Neural crest cell (in vitro differentiated cells): ENCODE data around the gene TRIP12. TPM values are rescaled to one million over a fixed set of nuclear protein-coding genes. Genes with fewer than 3 reads are reported as not detected.
A peak's percentile ranks its signal among the peaks of the same experiment; 100 is the strongest.

Experiments used
- DNase-seq: peaks from one replicate; pipeline ENCODE4 v3.0.0; 2021; ENCODE audit warnings: low read depth, mixed read lengths, low spot score
- H3K27ac Mint-ChIP-seq: one replicate; pipeline ENCODE4 v1.8.0; 2021; ENCODE audit warnings: mild to moderate bottlenecking, mixed read lengths; ENCODE audit not compliant: unreplicated experiment
- H3K27me3 Mint-ChIP-seq: 2 replicates; pipeline ENCODE4 v1.8.0; 2021; ENCODE audit warnings: low read depth, mild to moderate bottlenecking, mixed read lengths
- H3K36me3 Mint-ChIP-seq: 2 replicates; pipeline ENCODE4 v1.8.0; 2021; ENCODE audit warnings: low read depth, mild to moderate bottlenecking, mixed read lengths
- H3K4me1 Mint-ChIP-seq: 2 replicates; pipeline ENCODE4 v1.8.0; 2021; ENCODE audit warnings: mixed read lengths
- H3K4me3 Mint-ChIP-seq: one replicate; pipeline ENCODE4 v1.8.0; 2021; ENCODE audit warnings: mild to moderate bottlenecking, mixed read lengths
- H3K9me3 Mint-ChIP-seq: 2 replicates; pipeline ENCODE4 v1.8.0; 2021; ENCODE audit warnings: mixed read lengths
- CTCF ChIP-seq: fragments of 200-600 bp; sonication (generic); conservative IDR thresholded peaks from 2 replicates; pipeline ENCODE4 v1.5.0; 2021; ENCODE audit warnings: antibody characterized with exemption, mild to moderate bottlenecking
- total RNA-seq: library from RNA; stranded (reverse); gene quantifications from 2 replicates; pipeline ENCODE4 v1.2.1, GENCODE V29; 2021

Gene TRIP12
- total RNA-seq, 1 donor from 2014 or later: 222 TPM

GRCh38 chr2:229719926-229720647, 201.7 kb downstream of the TRIP12 start:
- Mint-ChIP-seq H3K27ac (no peak overlapping the region), H3K36me3 (no peaks in the 10 kb centered on the region), H3K4me1 (peaks cover 5% of the 10 kb centered on the region), H3K9me3 (no peaks in the 10 kb centered on the region), H3K4me3 (no peak overlapping the region), H3K27me3 (peaks cover 79% of the 10 kb centered on the region)
- no peak for DNase-seq
- TF ChIP-seq CTCF: no peak

GRCh38 chr2:229718057-229718456, 203.8 kb downstream of the TRIP12 start:
- DNase-seq: no peak
- peaks cover 71% of the 10 kb centered on the region for H3K27me3 Mint-ChIP-seq
- TF ChIP-seq CTCF: no peak
- no peaks in the 10 kb centered on the region for H3K9me3 Mint-ChIP-seq
- H3K36me3 Mint-ChIP-seq: no peaks in the 10 kb centered on the region
- H3K4me3 Mint-ChIP-seq: no peak overlapping the region
- no peak overlapping the region for H3K27ac Mint-ChIP-seq
- peaks cover 8% of the 10 kb centered on the region for H3K4me1 Mint-ChIP-seq

DNA sequence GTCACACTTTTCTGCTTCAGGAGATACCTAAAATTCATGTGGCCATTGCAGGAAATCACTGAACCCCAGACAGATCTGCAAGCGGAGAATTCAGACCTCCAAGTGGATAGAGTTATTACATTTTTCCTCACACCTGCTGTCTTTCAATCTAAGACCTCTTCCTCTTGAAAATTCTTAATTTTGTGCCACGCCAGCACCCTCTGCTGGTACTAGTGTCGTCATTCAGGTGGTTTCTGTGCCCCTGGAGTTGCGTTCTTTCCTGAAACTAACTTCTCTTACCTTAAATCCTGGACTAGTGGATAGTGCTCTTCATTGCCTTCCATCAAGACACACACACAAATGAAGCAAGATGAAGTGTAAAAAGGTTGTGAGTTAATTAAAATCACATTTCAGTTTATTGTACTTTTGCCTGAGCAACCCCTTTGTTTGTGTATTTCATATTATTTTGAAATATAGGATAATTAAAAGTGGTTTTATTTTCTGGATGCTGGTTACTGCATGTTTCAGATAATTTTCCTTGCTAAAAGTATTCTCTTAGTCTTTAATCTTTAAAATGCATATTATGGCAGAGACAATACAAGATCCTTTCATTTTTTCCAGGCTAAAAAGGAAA, 205.8 kb downstream of the TRIP12 start:
- Mint-ChIP-seq H3K4me1 (peaks cover 8% of the 10 kb centered on the region), H3K4me3 (peak overlapping the region; percentile 78), H3K27ac (no peak overlapping the region), H3K27me3 (peaks cover 85% of the 10 kb centered on the region), H3K36me3 (no peaks in the 10 kb centered on the region), H3K9me3 (no peaks in the 10 kb centered on the region)
- peak; percentile 21 for DNase-seq
- TF ChIP-seq CTCF: peak; percentile 69

DNA sequence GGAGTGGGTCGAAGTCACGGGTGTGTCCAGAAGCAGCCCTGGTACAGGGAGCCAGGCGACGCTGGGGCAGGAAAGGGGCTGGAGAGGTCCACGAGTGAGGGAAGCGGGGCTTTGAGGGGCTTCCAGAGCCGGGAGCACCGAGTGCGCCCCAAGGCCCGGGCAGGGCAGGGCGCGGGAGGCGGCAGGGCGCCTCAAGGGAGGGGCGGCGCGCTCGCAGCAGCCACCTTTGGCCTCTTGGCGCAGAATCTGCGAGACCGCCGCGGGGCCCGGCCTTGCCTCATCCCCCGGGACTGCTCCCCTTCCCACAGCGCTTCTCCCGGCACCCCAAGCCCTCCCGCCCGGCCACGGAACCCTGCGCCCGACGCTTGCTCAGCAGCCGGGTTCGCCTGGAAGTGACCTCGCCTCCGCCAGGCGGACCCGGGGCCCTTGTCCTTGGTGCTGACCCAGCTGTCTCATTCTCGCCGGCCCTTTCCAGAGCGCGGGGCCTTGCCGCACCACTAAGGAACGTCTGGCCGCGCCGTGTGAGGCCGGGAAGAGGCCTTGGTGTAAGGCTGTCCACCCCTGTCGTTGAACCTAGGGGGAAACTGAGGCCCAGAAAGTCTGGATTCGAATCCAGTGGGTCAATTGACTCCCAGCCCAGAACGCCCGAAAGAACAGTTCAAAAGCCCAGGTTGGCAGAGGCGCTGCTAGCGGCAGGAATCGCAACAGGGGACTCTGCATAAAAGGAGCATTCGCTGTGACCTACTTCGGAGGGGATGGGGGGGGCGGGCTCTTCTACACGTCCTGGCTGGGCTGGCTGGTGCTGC, 206.9 kb downstream of the TRIP12 start:
- H3K9me3 Mint-ChIP-seq: no peaks in the 10 kb centered on the region
- H3K4me1 Mint-ChIP-seq: peaks cover 8% of the 10 kb centered on the region
- no peaks in the 10 kb centered on the region for H3K36me3 Mint-ChIP-seq
- peaks cover 88% of the 10 kb centered on the region for H3K27me3 Mint-ChIP-seq
- H3K27ac Mint-ChIP-seq: no peak overlapping the region
- peak overlapping the region; percentile 77 for H3K4me3 Mint-ChIP-seq
- peak; percentile 49 for DNase-seq
- TF ChIP-seq CTCF: no peak

GRCh38 chr2:229714080-229714735, 207.6 kb downstream of the TRIP12 start, which contains the start of gene DNER:
DNER (minus strand) TSS chr2:229714555; CDS start chr2:229714423, 132 bp downstream.
- peaks cover 88% of the 10 kb centered on the region for H3K27me3 Mint-ChIP-seq
- no peak for TF ChIP-seq CTCF
- no peaks in the 10 kb centered on the region for H3K36me3 Mint-ChIP-seq
- H3K4me3 Mint-ChIP-seq: peak within 1 kb of the TSS; percentile 87
- H3K27ac Mint-ChIP-seq: no peak within 1 kb of the TSS
- H3K9me3 Mint-ChIP-seq: no peaks in the 10 kb centered on the region
- DNase-seq: peak; percentile 47
- H3K4me1 Mint-ChIP-seq: peaks cover 8% of the 10 kb centered on the region
